Gastroesophageal sphincter (tissue), 4 donors: ENCODE results near the gene TBC1D22B. TPM values are rescaled to one million over a fixed set of nuclear protein-coding genes. Genes with fewer than 3 reads are reported as not detected.
"Not testable (repeated sequence)": the region's sequence is repeated elsewhere in the genome, so short reads cannot be mapped to it uniquely, and the experiment has no call there.

Experiments
- ATAC-seq: fragments of 150-250 bp; one replicate; pipeline ENCODE4 v1.9.1; 2016; ENCODE audit warnings: mild to moderate bottlenecking, moderate library complexity
- H3K27ac ChIP-seq, 4 donors: fragments of 200-600 bp; sonication (generic) in 3 of 4; 1 replicate in 3 of 4; 2 replicates in 1 of 4; pipeline ENCODE4 v1.5.1; 2016 to 2019
- H3K27me3 ChIP-seq: fragments of 200-600 bp; sonication (generic); one replicate; pipeline ENCODE4 v1.5.1; 2019
- H3K36me3 ChIP-seq, 2 donors: fragments of 200-600 bp; sonication (generic); one replicate each; pipeline ENCODE4 v1.5.1; 2019; ENCODE audit warnings: control low read depth in 1 of 2
- H3K4me1 ChIP-seq, 3 donors: fragments of 200-600 bp; sonication (generic); 1 replicate in 2 of 3; 2 replicates in 1 of 3; pipeline ENCODE4 v1.5.1; 2016 to 2019; ENCODE audit warnings: control low read depth in 2 of 3
- H3K4me3 ChIP-seq, 2 donors: fragments of 200-600 bp; sonication (generic); one replicate each; pipeline ENCODE4 v1.5.1; 2019; ENCODE audit warnings: mild to moderate bottlenecking in 1 of 2, moderate library complexity in 1 of 2
- H3K9me3 ChIP-seq, 3 donors: fragments of 200-600 bp; sonication (generic); one replicate each; pipeline ENCODE4 v1.5.1; 2017 to 2019; ENCODE audit warnings: control low read depth in 2 of 3
- CTCF ChIP-seq, 4 experiments: fragments of 200-600 bp in 2 of 4; fragments of 450-650 bp in 2 of 4; sonication (generic) in 1 of 4; IDR thresholded peaks; one replicate each; pipeline ENCODE4 v1.5.1; 2017 to 2019; ENCODE audit warnings: antibody characterized with exemption in 4 of 4, mild to moderate bottlenecking in 2 of 4, moderate library complexity in 2 of 4
- EP300 ChIP-seq: sonication (generic); formaldehyde crosslinking; IDR thresholded peaks from one replicate; pipeline ENCODE4 v1.6.1; 2017; ENCODE audit warnings: antibody characterized with exemption, mild to moderate bottlenecking
- POLR2A ChIP-seq, 2 donors: fragments of 450-650 bp; IDR thresholded peaks; one replicate each; pipeline ENCODE4 v1.6.1; 2017; ENCODE audit warnings: antibody characterized with exemption in 2 of 2, mild to moderate bottlenecking in 2 of 2, moderate library complexity in 1 of 2
- POLR2AphosphoS5 ChIP-seq: sonication (generic); formaldehyde crosslinking; IDR thresholded peaks from one replicate; pipeline ENCODE4 v1.6.1; 2017; ENCODE audit warnings: antibody characterized with exemption
- WGBS, 2 donors: methylation state at CpG; one replicate each; pipeline ENCODE4 v1.1.5; 2018; ENCODE audit warnings: low coverage in 1 of 2; 5-methylcytosine and 5-hydroxymethylcytosine counted together
- total RNA-seq, 4 donors: library from RNA; depleted of rRNA; stranded (reverse); fragments of >200 nt; gene quantifications; one replicate each; pipeline ENCODE4 v1.1.0, GENCODE V29; 2016

The TBC1D22B gene
- total RNA-seq, 4 donors from 2014 or later: 5.0 to 9.2 (median 8.3) TPM

DNA sequence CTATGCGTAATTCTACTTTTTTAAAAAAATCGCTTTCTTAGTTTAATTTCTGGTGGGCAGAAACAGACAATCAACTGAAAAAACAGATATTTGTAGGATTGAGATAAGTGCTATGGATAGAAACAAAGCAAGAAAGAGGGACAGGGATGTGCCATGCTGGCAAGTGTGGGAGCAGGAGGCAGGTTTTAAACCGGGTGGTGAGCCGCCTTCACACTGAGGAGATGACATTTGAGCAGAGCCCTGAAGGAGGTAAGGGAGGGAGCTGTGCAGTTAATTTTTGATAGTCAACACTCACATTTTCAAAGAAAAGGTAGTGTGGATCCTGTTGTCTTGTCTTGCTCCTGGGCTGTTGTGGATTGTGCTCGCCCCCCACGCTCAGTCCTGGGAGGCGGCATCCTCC, 47.2 kb downstream of the TBC1D22B start:
- WGBS, 2 donors: 95 to 96% methylated on average over 4 to 5 of the region's 7 CpGs
- no peaks in the 10 kb centered on the region for H3K27me3 ChIP-seq
- ATAC-seq: no peak
- H3K27ac ChIP-seq: no peak overlapping the region
- TF ChIP-seq POLR2A (IDR thresholded peaks at IDR 0.05) (no peak), EP300 (no peak), CTCF (IDR thresholded peaks at IDR 0.05) (no peak), POLR2AphosphoS5 (no peak)
- peaks cover 0 to 62% of the 10 kb centered on the region in 2 donors for H3K36me3 ChIP-seq
- H3K4me1 ChIP-seq: peaks cover 0 to 20% (median 6%) of the 10 kb centered on the region in 3 donors
- no peaks in the 10 kb centered on the region for H3K9me3 ChIP-seq
- no peak overlapping the region for H3K4me3 ChIP-seq

GRCh38 chr6:37305841-37306425, 48.4 kb downstream of the TBC1D22B start:
- Histone ChIP-seq H3K4me3 (no peak overlapping the region), H3K27ac (no peak overlapping the region), H3K27me3 (no peaks in the 10 kb centered on the region), H3K36me3 (peaks cover 0 to 55% of the 10 kb centered on the region in 2 donors), H3K4me1 (peaks cover 0 to 20% (median 6%) of the 10 kb centered on the region in 3 donors), H3K9me3 (no peaks in the 10 kb centered on the region)
- ATAC-seq: no peak
- 79 to 81% methylated on average over 2 of the region's 4 CpGs for WGBS, 2 donors
- no peak for TF ChIP-seq POLR2AphosphoS5
- TF ChIP-seq CTCF (IDR thresholded peaks at IDR 0.05): no peak
- TF ChIP-seq EP300: no peak
- TF ChIP-seq POLR2A (IDR thresholded peaks at IDR 0.05): no peak

DNA sequence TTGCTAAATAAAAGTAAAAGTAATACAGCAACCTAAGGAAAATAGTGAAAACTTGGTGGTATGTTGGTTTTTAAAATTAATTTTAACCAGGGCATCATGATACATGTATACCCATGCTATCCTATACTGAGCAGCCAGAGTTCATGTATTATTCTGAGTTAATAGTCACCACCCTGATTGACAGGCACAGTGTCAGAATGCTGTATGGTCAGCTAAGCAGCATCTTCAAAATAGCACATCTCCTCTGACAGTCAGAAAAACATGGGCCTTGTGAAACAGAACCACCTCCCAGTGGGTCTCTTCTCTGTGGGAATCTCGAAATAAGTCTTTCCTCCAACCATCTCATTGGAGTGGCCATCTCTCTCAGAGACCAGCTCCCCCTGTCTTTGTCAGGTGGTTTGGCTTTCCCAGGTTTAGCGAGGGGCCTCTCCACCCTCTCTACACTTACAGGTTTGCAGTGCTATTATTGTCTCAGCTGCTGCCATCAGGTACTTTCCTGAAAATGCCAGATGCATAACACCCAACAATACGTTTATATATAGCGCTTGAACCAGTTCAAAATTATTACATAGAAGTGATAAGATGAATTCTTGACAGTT, 49.2 kb downstream of the TBC1D22B start:
- TF ChIP-seq POLR2AphosphoS5 (no peak), CTCF (IDR thresholded peaks at IDR 0.05) (no peak)
- Histone ChIP-seq H3K27ac (no peak overlapping the region), H3K4me3 (no peak overlapping the region), H3K4me1 (peaks cover 0 to 20% (median 6%) of the 10 kb centered on the region in 3 donors), H3K9me3 (no peaks in the 10 kb centered on the region), H3K27me3 (no peaks in the 10 kb centered on the region), H3K36me3 (peaks cover 0 to 48% of the 10 kb centered on the region in 2 donors)
- WGBS, 2 donors: 86 to 96% methylated on average over 4 of the region's 4 CpGs
- no peak for ATAC-seq

DNA sequence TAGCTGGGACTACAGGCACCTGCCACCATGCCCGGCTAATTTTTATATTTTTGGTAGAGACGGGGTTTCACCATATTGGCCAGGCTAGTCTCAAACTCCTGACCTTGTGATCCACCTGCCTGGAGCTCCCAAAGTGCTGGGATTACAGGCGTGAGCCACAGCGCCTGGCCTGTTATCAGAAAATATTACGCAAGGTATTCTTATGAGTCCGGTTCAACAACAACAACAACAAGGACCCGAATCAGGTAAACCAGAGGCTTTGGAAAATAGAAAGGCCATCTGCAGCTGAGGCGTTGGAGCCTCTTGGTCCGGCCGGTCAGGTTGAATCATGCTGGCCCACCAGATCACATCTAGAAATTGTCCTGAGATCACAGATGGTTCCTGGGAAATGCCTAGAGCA, 49.9 kb downstream of the TBC1D22B start:
- H3K9me3 ChIP-seq, ATAC-seq, H3K4me3 ChIP-seq, H3K27me3 ChIP-seq: not testable (repeated sequence)
- peaks cover 0 to 46% of the 10 kb centered on the region in 2 donors for H3K36me3 ChIP-seq
- H3K4me1 ChIP-seq: peaks cover 0 to 20% (median 6%) of the 10 kb centered on the region in 3 donors
- WGBS, 2 donors: 60 to 93% methylated on average over 2 to 9 of the region's 10 CpGs
- peak overlapping the region in 2 of 4 donors; percentile 59 to 69 for H3K27ac ChIP-seq

- H3K9me3 ChIP-seq: no peaks in the 10 kb centered on the region
These were observed 50.7 kb downstream of the TBC1D22B start for GRCh38 chr6:37308069-37308815.

More at GRCh38 chr6:37308069-37308815, 50.7 kb downstream of the TBC1D22B start:
- H3K27ac ChIP-seq: peak overlapping the region; percentile 15 to 69 (median 57)
- TF ChIP-seq CTCF (IDR thresholded peaks at IDR 0.05): no peak
- no peak for TF ChIP-seq EP300
- TF ChIP-seq POLR2A (IDR thresholded peaks at IDR 0.05): no peak
- no peak for TF ChIP-seq POLR2AphosphoS5
- peaks cover 0 to 20% (median 6%) of the 10 kb centered on the region in 3 donors for H3K4me1 ChIP-seq
- H3K4me3 ChIP-seq: no peak overlapping the region
- WGBS, 2 donors: 14 to 31% methylated on average over 5 of the region's 5 CpGs
- ATAC-seq: peak; percentile 55
- H3K36me3 ChIP-seq: peaks cover 0 to 46% of the 10 kb centered on the region in 2 donors
- H3K27me3 ChIP-seq: no peaks in the 10 kb centered on the region
